Esophagus muscularis mucosa (tissue), 4 donors: ENCODE results near the gene FBLIM1.

Experiments used
- EP300 ChIP-seq: sonication (generic); formaldehyde crosslinking; IDR thresholded peaks from one replicate; pipeline ENCODE4 v1.6.1; 2017; ENCODE audit warnings: antibody characterized with exemption
- POLR2A ChIP-seq: fragments of 450-650 bp; IDR thresholded peaks from one replicate; pipeline ENCODE4 v1.6.1; 2017; ENCODE audit warnings: antibody characterized with exemption, moderate library complexity, mild to moderate bottlenecking, low read depth
- POLR2AphosphoS5 ChIP-seq, 2 donors: sonication (generic); formaldehyde crosslinking; IDR thresholded peaks; one replicate each; pipeline ENCODE4 v1.6.1; 2017; ENCODE audit warnings: antibody characterized with exemption in 2 of 2
- TF ChIP-seq, protein P1 (sequence below), 3 experiments: fragments of 200-600 bp in 2 of 3; fragments of 450-650 bp in 1 of 3; sonication (generic) in 2 of 3; IDR thresholded peaks; one replicate each; pipeline ENCODE4 v1.5.1; 2017 to 2019; ENCODE audit warnings: antibody characterized with exemption in 3 of 3, mild to moderate bottlenecking in 2 of 3, moderate library complexity in 1 of 3

DNA sequence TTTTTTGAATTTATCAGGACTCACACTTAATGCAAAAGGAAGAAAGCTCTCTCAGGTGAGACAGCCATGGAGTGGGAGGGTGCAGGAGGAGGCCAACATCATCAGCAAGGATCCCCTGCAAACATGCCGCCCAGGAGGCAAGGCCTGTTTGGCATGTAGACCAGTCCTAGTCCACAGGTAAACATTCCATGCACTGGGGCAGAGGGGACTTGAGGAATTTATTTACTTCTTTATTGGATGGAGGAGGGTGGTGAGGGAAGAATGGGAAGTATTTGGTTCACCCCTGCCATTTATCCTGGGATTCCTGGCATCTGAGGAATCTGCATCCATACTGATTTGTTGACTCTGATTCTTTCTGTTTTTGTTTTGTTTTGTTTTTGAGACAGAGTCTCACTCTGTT lies 50.4 kb downstream of the FBLIM1 start:
- TF ChIP-seq, protein P1, sequence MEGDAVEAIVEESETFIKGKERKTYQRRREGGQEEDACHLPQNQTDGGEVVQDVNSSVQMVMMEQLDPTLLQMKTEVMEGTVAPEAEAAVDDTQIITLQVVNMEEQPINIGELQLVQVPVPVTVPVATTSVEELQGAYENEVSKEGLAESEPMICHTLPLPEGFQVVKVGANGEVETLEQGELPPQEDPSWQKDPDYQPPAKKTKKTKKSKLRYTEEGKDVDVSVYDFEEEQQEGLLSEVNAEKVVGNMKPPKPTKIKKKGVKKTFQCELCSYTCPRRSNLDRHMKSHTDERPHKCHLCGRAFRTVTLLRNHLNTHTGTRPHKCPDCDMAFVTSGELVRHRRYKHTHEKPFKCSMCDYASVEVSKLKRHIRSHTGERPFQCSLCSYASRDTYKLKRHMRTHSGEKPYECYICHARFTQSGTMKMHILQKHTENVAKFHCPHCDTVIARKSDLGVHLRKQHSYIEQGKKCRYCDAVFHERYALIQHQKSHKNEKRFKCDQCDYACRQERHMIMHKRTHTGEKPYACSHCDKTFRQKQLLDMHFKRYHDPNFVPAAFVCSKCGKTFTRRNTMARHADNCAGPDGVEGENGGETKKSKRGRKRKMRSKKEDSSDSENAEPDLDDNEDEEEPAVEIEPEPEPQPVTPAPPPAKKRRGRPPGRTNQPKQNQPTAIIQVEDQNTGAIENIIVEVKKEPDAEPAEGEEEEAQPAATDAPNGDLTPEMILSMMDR (IDR thresholded peaks at IDR 0.05), result no peak
- TF ChIP-seq POLR2A (no peak), EP300 (no peak), POLR2AphosphoS5 (IDR thresholded peaks at IDR 0.05) (no peak)
